Measurements from ENCODE around the gene POU2F3.

GRCh38 chr11:120219938-120220746 is 19.8 kb upstream of the POU2F3 start:
- TF ChIP-seq SIN3A (IDR thresholded peaks at IDR 0.05; ENCODE audit: borderline replicate concordance, insufficient read depth, low read length): no peak
- TF ChIP-seq TAF1 (IDR thresholded peaks at IDR 0.05; ENCODE audit: borderline replicate concordance, insufficient read depth, low read length): no peak
- TF ChIP-seq FOXP2 (optimal IDR thresholded peaks at IDR 0.05; ENCODE audit: borderline replicate concordance, extremely low read depth, extremely low read length, insufficient read depth): no peak
- TF ChIP-seq POLR2AphosphoS5 (IDR thresholded peaks at IDR 0.05; ENCODE audit: low read depth, low read length): no peak
